ENCODE measurements around the gene COPA.
"Not testable (repeated sequence)": the region's sequence is repeated elsewhere in the genome, so short reads cannot be mapped to it uniquely, and the experiment has no call there.

The COPA gene

DNA sequence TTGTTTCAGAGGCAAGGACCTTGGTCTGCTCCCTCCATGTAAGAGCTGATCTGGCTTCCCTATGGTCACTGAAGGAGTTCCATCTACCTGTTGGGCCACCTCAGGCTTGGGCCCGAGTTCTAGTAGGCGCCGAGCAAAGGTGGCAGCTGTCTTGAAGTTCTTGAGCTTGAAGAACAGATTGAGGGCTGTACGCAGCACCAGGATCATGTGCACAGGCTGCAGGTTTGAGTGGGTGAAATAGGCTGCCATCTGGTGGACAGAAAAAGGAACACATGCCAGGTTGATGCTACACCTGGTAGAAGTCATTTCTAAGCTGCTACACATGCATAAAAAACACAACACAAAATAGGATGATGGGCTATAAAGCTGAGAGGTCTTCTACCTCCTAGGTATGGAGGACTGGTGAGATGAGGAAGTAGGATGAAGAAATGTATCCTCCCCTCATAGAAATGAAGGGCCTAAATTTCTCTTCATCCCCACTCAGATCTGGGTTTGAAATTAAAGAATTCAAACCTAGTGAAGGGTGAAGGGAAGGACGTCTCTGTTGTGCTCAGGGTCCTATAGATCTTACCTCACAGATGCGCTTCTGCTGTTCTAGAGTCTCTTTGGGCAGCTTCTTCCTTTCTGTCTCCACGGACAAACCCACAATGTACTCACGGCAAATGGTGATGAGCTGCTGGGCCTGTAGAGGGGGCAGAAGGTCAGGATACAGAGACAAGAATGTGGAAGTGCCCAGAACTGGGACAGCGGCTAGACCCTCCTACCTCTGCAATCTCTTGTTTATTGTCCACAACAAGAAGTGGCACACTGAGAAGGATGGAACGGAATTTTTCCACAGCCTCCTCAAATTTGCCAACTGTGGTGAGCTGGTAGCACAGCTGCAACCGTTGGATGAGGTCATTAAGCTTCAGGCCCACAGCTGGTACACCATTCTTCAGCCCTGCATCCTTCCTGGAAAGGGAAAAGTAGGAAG, 51.5 kb downstream of the COPA start:
- H3K27ac ChIP-seq (replicated peaks), result no peak overlapping the region
- TF ChIP-seq GABPA (IDR thresholded peaks at IDR 0.05; ENCODE audit: low read depth), result no peak
- TF ChIP-seq SPI1 (IDR thresholded peaks at IDR 0.05; ENCODE audit: borderline replicate concordance, low read depth), result peak; percentile 44; the same call in 1 of the 2 replicates
- TF ChIP-seq, protein P1, sequence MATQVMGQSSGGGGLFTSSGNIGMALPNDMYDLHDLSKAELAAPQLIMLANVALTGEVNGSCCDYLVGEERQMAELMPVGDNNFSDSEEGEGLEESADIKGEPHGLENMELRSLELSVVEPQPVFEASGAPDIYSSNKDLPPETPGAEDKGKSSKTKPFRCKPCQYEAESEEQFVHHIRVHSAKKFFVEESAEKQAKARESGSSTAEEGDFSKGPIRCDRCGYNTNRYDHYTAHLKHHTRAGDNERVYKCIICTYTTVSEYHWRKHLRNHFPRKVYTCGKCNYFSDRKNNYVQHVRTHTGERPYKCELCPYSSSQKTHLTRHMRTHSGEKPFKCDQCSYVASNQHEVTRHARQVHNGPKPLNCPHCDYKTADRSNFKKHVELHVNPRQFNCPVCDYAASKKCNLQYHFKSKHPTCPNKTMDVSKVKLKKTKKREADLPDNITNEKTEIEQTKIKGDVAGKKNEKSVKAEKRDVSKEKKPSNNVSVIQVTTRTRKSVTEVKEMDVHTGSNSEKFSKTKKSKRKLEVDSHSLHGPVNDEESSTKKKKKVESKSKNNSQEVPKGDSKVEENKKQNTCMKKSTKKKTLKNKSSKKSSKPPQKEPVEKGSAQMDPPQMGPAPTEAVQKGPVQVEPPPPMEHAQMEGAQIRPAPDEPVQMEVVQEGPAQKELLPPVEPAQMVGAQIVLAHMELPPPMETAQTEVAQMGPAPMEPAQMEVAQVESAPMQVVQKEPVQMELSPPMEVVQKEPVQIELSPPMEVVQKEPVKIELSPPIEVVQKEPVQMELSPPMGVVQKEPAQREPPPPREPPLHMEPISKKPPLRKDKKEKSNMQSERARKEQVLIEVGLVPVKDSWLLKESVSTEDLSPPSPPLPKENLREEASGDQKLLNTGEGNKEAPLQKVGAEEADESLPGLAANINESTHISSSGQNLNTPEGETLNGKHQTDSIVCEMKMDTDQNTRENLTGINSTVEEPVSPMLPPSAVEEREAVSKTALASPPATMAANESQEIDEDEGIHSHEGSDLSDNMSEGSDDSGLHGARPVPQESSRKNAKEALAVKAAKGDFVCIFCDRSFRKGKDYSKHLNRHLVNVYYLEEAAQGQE (IDR thresholded peaks at IDR 0.05; ENCODE audit: insufficient replicate concordance, low read depth), result no peak
- TF ChIP-seq, protein P2, sequence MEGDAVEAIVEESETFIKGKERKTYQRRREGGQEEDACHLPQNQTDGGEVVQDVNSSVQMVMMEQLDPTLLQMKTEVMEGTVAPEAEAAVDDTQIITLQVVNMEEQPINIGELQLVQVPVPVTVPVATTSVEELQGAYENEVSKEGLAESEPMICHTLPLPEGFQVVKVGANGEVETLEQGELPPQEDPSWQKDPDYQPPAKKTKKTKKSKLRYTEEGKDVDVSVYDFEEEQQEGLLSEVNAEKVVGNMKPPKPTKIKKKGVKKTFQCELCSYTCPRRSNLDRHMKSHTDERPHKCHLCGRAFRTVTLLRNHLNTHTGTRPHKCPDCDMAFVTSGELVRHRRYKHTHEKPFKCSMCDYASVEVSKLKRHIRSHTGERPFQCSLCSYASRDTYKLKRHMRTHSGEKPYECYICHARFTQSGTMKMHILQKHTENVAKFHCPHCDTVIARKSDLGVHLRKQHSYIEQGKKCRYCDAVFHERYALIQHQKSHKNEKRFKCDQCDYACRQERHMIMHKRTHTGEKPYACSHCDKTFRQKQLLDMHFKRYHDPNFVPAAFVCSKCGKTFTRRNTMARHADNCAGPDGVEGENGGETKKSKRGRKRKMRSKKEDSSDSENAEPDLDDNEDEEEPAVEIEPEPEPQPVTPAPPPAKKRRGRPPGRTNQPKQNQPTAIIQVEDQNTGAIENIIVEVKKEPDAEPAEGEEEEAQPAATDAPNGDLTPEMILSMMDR (IDR thresholded peaks at IDR 0.05; ENCODE audit: insufficient read depth, low read length), result peak; percentile 64
- no peak for TF ChIP-seq POLR2AphosphoS5 (IDR thresholded peaks at IDR 0.05; ENCODE audit: low read depth)
- H3K27me3 ChIP-seq (ENCODE audit: insufficient read depth, poor library complexity, severe bottlenecking), result no peaks in the 10 kb centered on the region
- no peak overlapping the region for H3K4me3 ChIP-seq (replicated peaks; ENCODE audit: insufficient read depth, low read length)
- DNase-seq (ENCODE audit: low read depth in 1 of 2, low spot score in 1 of 2), result peak; percentile 43 to 53

DNA sequence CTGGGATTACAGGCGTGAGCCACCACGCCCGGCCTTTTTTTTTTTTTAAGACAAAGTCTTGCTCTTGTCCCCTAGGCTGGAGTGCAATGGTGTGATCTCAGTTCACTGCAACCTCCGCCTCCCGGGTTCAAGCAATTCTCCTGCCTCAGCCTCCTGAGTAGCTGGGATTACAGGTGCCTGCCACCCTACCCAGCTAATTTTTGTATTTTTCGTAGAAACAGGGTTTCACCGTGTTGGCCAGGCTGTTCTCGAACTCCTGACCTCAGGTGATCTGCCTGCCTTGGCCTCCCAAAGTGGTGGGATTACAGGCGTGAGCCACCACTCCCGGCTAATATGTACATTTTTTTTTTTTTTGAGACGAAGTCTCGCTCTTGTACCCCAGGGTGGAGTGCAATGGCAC, 55.3 kb downstream of the COPA start:
- not testable (repeated sequence) for H3K4me3 ChIP-seq (replicated peaks; ENCODE audit: insufficient read depth, low read length); DNase-seq (ENCODE audit: low read depth in 1 of 2, low spot score in 1 of 2); H3K27me3 ChIP-seq (ENCODE audit: insufficient read depth, poor library complexity, severe bottlenecking); H3K27ac ChIP-seq (replicated peaks)
- TF ChIP-seq POLR2AphosphoS5 (IDR thresholded peaks at IDR 0.05; ENCODE audit: low read depth), result 0 out of 2 replicates have a peak, but pooled peaks have one; percentile 23

DNA sequence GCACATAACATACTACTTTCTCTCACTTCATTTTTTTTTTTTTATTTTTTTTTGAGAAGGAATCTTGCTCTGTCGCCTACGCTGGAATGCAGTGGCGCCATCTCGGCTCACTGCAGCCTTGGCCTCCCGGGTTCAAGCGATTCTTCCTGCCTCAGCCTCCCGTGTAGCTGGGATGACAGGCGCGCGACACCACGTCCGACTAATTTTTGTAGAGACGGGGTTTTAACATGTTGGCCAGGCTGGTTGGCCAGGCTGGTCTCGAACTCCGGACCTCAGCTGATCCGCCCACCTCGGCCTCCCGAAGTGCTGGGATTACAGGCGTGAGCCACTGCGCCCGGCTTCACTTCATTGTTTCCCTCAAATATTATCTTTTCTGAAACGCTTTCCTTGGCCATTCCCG, 57.5 kb downstream of the COPA start:
- peak overlapping the region; percentile 91 for H3K4me3 ChIP-seq (replicated peaks; ENCODE audit: insufficient read depth, low read length)
- no peak for DNase-seq (ENCODE audit: low read depth in 1 of 2, low spot score in 1 of 2)
- H3K27ac ChIP-seq (replicated peaks), result no peak overlapping the region
- H3K27me3 ChIP-seq (ENCODE audit: insufficient read depth, poor library complexity, severe bottlenecking), result no peaks in the 10 kb centered on the region
- TF ChIP-seq, protein P2 (IDR thresholded peaks at IDR 0.05; ENCODE audit: insufficient read depth, low read length), result no peak
- TF ChIP-seq POLR2AphosphoS5 (IDR thresholded peaks at IDR 0.05; ENCODE audit: low read depth), result no peak
- no peak for TF ChIP-seq GABPA (IDR thresholded peaks at IDR 0.05; ENCODE audit: low read depth)
- no peak for TF ChIP-seq SPI1 (IDR thresholded peaks at IDR 0.05; ENCODE audit: borderline replicate concordance, low read depth)
- TF ChIP-seq, protein P1 (IDR thresholded peaks at IDR 0.05; ENCODE audit: insufficient replicate concordance, low read depth), result no peak

DNA sequence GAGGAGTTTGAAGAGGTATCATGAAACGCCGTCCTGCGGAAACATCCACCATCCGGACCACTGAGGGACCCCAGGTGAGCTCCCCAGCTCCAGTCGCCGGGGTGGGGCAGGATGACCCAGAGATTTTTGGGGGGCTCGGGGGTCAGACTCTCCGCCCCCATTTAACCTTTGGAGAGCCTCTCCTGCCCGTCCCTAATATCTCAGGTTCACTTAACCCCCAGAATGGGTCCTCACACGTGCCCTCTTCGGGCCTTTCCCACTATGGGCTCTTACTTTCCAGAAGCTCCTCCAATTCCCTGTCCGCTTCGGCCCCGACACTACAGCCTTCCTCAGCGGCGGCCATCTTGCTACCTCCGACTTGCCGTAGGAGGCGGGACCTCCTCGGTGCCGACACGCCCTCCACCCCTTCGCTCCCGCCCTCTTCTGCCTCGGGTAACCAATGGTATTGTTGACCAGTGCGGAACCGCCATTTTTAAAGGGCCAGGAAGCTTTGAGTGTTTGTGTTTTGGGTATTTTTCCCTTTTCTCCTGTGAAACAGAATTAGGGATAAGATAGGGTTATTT, 58.2 kb downstream of the COPA start, which contains the start of gene PEX19:
Gene PEX19, minus strand, starts transcription at position 352 of the 563 bp plus-strand sequence. Its CDS starts 9 bp downstream, at position 343.
- TF ChIP-seq SPI1 (IDR thresholded peaks at IDR 0.05; ENCODE audit: borderline replicate concordance, low read depth), result no peak
- peak; percentile 90 for TF ChIP-seq POLR2AphosphoS5 (IDR thresholded peaks at IDR 0.05; ENCODE audit: low read depth)
- H3K27ac ChIP-seq (replicated peaks), result peak within 1 kb of the TSS; percentile 72
- no peaks in the 10 kb centered on the region for H3K27me3 ChIP-seq (ENCODE audit: insufficient read depth, poor library complexity, severe bottlenecking)
- H3K4me3 ChIP-seq (replicated peaks; ENCODE audit: insufficient read depth, low read length), result peak within 1 kb of the TSS; percentile 91
- DNase-seq (ENCODE audit: low read depth in 1 of 2, low spot score in 1 of 2), result peak; percentile 84 to 96
